Duodenal mucosa (tissue), 2 donors: Measurements from ENCODE around the gene RPL26.
"Not testable (repeated sequence)": the region's sequence is repeated elsewhere in the genome, so short reads cannot be mapped to it uniquely, and the experiment has no call there.

ENCODE experiments used
- H3K27ac ChIP-seq: one replicate; pipeline ENCODE4 v1.7.0; 2013; ENCODE audit warnings: low read depth, low read length
- H3K27me3 ChIP-seq, 2 donors: one replicate each; pipeline ENCODE4 v1.7.0; 2013; ENCODE audit warnings: low read length in 2 of 2, control low read depth in 1 of 2; ENCODE audit not compliant: insufficient read depth in 2 of 2, control insufficient read depth in 1 of 2
- H3K36me3 ChIP-seq, 2 donors: one replicate each; pipeline ENCODE4 v1.7.0; 2013; ENCODE audit warnings: low read length in 2 of 2, control low read depth in 1 of 2; ENCODE audit not compliant: insufficient read depth in 2 of 2, control insufficient read depth in 1 of 2
- H3K4me1 ChIP-seq, 2 donors: one replicate each; pipeline ENCODE4 v1.7.0; 2013; ENCODE audit warnings: low read length in 2 of 2, control low read depth in 1 of 2; ENCODE audit not compliant: insufficient read depth in 2 of 2, control insufficient read depth in 1 of 2
- H3K4me3 ChIP-seq, 2 donors: one replicate each; pipeline ENCODE4 v1.7.0; 2013; ENCODE audit warnings: low read length in 2 of 2, low read depth in 1 of 2
- H3K9ac ChIP-seq, 2 donors: one replicate each; pipeline ENCODE4 v1.7.0; 2013; ENCODE audit warnings: low read length in 2 of 2, low read depth in 1 of 2
- H3K9me3 ChIP-seq, 2 donors: one replicate each; pipeline ENCODE4 v1.7.0; 2013; ENCODE audit warnings: low read length in 2 of 2, control low read depth in 1 of 2; ENCODE audit not compliant: control insufficient read depth in 1 of 2

The RPL26 gene

DNA sequence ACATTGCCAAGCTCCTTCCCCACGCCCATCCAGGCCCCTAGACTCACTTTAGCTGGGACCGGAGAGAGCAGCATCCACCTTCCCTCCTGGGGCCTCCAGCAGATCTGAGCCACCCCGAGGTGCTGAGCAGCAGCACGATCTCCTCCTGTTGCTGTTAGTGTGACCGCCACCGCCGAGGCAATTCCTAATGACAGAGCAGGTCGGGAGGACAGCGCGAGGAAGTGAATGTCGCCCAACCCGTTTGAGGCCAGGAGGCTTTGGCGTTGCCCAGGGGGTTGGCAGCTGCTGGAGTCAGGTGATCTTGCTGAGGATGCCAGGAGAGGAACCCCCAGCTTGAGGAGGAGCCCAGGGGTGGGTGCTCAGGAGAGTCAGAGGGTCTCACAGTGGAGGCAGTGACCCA is 14.6 kb upstream of the RPL26 start, which contains the start of gene RNF222:
RNF222 (minus strand) TSS at position 192 of the 400 bp plus-strand sequence. CDS start 4,366 bp downstream, outside the sequence.
- Histone ChIP-seq H3K4me1 (peaks cover 5 to 11% of the 10 kb centered on the region in 2 donors), H3K36me3 (no peaks in the 10 kb centered on the region), H3K27me3 (peaks cover 10 to 37% of the 10 kb centered on the region in 2 donors), H3K27ac (no peak within 1 kb of the TSS), H3K9me3 (no peaks in the 10 kb centered on the region), H3K9ac (no peak within 1 kb of the TSS), H3K4me3 (no peak within 1 kb of the TSS)

DNA sequence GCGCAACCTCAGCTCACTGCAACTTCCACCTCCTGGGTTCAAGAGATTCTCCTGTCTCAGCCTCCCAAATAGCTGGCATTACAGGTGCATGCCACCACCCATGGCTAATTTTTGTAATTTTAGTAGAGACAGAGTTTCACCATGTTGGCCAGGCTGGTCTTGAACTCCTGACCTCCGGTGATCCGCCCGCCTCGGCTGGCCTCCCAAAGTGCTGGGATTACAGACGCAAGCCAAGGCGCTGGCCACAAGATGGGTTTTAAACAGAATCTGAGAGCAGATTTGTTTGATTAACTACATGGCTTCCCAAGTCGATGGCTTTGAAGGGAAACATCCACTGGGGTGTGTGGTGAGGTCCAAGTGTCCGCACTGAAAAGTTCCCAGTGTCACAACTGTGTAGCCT is 11.5 kb upstream of the RPL26 start:
- H3K9ac ChIP-seq, H3K9me3 ChIP-seq, H3K4me3 ChIP-seq, H3K27ac ChIP-seq, H3K36me3 ChIP-seq: not testable (repeated sequence)
- Histone ChIP-seq H3K4me1 (peaks cover 5 to 11% of the 10 kb centered on the region in 2 donors), H3K27me3 (peaks cover 10 to 34% of the 10 kb centered on the region in 2 donors)

DNA sequence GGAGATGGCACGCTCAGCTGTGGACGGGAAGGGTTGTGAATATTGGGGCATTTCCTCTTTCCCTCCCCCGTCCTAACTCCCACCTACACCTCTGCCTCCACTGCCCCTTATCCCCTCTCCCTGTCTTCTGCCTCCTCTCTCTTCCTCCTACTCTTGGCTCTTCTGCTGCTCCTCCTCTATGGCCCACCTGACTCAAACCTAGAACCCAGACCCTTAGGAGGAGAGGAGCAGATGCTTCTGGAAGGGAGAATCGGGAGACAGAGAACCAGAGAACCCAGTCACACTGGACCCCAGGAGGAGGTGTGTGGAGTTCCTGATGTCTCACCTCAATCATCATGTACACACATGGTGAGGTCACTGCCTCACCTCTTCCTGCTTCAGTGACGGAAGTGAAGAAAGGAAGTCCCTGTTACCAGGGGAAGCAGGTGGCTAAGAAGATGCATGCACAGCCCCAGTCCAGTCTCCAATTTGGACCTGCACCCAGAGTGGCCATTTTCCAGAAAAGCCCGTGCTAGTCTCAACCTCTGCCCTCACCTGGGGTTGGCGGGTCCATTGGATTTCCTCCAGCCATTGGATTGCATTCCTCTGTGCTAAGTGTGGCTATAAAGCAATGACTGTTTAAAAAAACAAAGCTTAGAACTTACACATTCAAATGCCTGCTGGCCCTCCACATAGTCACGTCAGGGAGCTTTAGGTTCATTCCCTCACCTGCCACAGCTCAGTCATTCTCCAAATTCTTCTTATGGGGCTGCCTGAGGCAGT is 10.7 kb upstream of the RPL26 start:
- peaks cover 5 to 11% of the 10 kb centered on the region in 2 donors for H3K4me1 ChIP-seq
- no peaks in the 10 kb centered on the region for H3K9me3 ChIP-seq
- H3K36me3 ChIP-seq = no peaks in the 10 kb centered on the region
- peaks cover 7 to 34% of the 10 kb centered on the region in 2 donors for H3K27me3 ChIP-seq
- H3K4me3 ChIP-seq = no peak overlapping the region
- H3K27ac ChIP-seq = no peak overlapping the region
- no peak overlapping the region for H3K9ac ChIP-seq

DNA sequence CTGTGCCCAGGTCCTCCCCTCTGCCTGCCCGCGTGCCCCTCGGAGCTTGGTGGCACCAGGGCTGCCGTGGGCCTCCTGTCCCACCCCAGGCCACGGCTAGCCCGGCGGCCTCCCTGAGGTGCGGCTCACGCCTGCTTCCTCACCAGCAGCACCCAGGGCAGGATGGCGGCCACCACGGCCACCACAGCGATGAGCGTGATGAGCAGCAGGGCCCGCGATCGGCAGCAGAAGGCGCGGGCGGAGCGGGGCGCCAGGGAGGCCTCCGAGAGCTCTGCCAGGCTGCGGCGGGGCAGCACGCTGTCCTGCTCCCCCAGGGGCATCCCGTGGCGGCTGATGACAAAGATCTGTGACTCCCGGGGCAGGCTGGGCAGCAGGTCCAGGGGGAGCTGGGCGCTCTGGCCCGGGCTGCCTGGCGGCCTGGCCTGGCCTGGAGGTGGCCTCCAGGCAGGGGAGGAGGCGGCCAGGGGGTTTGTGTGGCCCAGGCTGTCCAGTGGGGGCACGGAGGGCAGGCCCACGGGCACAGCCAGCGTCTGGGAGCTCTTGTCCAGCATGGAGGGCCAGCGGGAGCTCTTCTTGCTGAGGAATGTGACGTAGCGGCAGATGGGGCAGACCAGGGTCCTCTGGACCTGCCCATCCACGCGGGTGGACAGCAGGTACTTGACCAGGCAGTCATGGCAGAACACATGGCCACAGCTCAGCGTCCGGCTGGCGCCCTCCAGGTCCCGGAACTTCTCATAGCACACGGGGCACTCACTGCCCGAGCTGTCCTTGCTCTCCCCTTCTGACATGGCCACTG is 9.9 kb upstream of the RPL26 start:
- H3K9me3 ChIP-seq = no peaks in the 10 kb centered on the region
- H3K27ac ChIP-seq = no peak overlapping the region
- peaks cover 5 to 11% of the 10 kb centered on the region in 2 donors for H3K4me1 ChIP-seq
- H3K9ac ChIP-seq = no peak overlapping the region
- peaks cover 7 to 30% of the 10 kb centered on the region in 2 donors for H3K27me3 ChIP-seq
- H3K36me3 ChIP-seq = no peaks in the 10 kb centered on the region
- no peak overlapping the region for H3K4me3 ChIP-seq

DNA sequence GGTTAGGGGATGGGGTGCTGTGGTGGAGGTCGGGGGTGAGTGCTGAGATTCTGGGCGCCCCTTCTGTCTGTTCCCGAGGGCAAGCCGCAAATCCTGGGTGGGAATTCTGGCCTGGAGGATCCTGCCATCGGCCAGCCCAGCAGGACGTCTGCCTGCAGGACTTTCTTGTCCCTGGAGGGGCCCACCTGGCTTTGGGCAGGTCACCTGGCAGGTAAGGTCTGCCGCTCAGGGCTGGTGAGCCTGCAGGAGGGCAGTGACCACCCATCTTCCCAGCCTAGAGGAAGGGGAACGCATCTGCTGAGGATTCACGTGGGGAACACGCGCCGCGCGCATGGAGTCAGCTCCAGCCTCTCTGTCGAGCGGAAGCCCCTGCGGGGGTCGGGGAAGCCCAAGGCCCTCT is 9.3 kb upstream of the RPL26 start:
- peaks cover 5 to 11% of the 10 kb centered on the region in 2 donors for H3K4me1 ChIP-seq
- H3K9ac ChIP-seq = no peak overlapping the region
- H3K36me3 ChIP-seq = no peaks in the 10 kb centered on the region
- no peak overlapping the region for H3K4me3 ChIP-seq
- peaks cover 2 to 24% of the 10 kb centered on the region in 2 donors for H3K27me3 ChIP-seq
- no peaks in the 10 kb centered on the region for H3K9me3 ChIP-seq
- H3K27ac ChIP-seq = no peak overlapping the region

DNA sequence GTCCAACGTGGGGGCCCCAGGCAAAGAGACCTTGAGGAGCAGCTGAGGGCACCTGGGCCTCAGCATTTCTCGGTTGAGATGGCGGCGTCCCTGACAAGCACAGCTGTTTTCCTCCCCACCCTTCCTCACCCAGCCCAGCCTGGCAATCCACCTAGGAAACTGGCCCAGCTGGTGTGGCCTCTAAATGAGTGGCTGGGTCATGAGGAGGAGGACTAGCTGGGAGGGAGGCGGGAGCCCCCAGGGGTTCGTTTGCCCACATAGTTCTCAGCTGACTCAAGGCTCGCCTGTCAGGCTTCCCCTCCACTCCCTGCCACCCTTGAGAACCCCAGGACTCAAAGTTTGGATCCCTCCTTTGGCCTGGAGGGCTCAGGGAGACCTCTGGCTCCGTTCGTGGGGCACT is 8.7 kb upstream of the RPL26 start:
- Histone ChIP-seq H3K36me3 (no peaks in the 10 kb centered on the region), H3K27ac (no peak overlapping the region), H3K4me3 (no peak overlapping the region), H3K9ac (no peak overlapping the region), H3K9me3 (no peaks in the 10 kb centered on the region), H3K27me3 (peaks cover 2 to 18% of the 10 kb centered on the region in 2 donors), H3K4me1 (peaks cover 5 to 11% of the 10 kb centered on the region in 2 donors)

DNA sequence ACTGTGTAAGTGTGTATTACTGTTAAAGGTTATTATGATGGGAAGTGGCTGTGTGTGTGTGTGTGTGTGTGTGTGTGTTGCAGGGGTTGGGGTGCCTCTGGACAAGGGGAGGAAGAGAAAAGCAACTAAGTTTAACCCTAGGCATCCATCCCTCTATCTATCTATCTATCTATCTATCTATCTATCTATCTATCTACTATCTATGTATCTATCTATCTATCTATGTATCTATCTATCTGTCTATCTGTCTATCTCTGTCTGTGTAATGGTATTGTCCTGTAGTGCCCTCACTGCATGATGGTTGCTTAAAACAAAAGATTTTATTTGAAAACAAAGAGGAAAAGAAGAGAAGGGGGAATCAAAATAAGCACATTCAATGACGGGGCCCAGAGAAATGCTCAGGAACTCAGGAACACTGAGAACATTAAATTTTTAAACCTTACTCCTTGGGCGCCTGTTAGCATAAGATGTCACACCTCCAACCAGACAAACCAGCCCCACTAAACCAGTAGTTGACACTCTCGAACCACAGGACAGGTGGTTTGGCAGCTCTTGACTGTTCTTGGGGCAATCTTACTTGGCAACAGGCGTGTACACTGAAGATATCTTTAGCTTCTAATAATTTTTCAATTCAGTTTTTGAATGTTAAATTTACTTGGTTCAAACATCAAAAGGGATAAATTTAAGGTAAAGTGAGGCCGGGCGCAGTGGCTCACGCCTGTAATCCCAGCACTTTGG is 5.1 kb upstream of the RPL26 start:
- Histone ChIP-seq H3K4me1 (peaks cover 0 to 9% of the 10 kb centered on the region in 2 donors), H3K36me3 (no peaks in the 10 kb centered on the region), H3K27ac (no peak overlapping the region), H3K4me3 (no peak overlapping the region), H3K9me3 (no peaks in the 10 kb centered on the region), H3K27me3 (peaks cover under 1 to 3% of the 10 kb centered on the region in 2 donors), H3K9ac (no peak overlapping the region)

DNA sequence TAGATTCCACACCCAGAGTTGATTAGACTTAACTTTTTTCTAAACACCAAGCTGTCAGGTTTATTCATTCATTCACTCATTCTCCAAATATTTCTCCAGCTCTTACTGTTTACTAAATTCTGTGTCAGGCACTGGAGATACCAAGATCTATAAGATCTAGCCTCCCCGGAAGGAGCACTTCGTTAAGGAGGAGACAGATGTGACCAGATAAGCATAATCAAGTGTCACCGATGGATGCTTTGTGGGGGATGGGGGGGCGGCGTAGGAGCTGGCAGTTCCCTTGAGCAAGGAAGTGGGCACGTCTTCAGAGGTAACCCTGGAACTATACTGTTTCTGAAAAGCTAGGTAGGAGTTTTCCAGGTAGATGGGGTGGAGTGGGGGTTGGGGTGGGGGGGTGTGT is 3.8 kb upstream of the RPL26 start:
- Histone ChIP-seq H3K4me3 (no peak overlapping the region), H3K4me1 (peaks cover 3 to 12% of the 10 kb centered on the region in 2 donors), H3K27me3 (peaks cover 0 to 3% of the 10 kb centered on the region in 2 donors), H3K9me3 (no peaks in the 10 kb centered on the region), H3K27ac (no peak overlapping the region), H3K36me3 (no peaks in the 10 kb centered on the region), H3K9ac (no peak overlapping the region)

DNA sequence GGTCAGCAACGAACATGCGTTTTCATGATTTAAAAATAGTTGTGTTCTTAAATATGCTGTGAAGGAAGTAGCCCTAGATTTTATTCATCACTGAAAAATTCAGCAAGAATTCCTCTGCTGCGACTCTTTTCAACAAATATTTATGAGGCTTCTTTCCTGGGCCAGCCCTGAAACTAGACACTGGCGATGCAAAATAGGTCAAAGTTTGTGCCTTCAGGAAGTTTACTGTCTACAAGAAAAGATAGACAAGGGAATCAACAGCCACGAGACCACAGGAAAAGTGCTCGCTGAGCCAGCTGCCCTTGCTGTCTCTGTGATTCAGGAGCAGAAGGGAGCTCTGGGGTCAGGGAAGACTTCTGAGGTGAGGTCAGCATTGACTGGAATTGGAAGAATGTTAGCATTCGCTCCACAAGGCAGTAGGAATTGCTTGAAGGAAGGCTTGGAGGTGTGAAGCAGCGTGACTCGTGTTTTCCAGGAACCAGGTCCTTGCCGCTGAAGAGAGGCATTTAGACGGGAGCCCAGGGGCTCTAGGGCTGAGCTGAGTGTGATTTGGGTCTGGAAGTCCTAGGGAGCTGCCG is 1.9 kb upstream of the RPL26 start:
- no peak overlapping the region for H3K27ac ChIP-seq
- H3K36me3 ChIP-seq = peaks cover 16% of the 10 kb centered on the region in 2 donors
- no peak overlapping the region for H3K9ac ChIP-seq
- peaks cover 22 to 32% of the 10 kb centered on the region in 2 donors for H3K4me1 ChIP-seq
- H3K9me3 ChIP-seq = no peaks in the 10 kb centered on the region
- H3K27me3 ChIP-seq = no peaks in the 10 kb centered on the region
- H3K4me3 ChIP-seq = no peak overlapping the region
